H1 (cell line): ENCODE results near the gene HMGA1. TPM values are rescaled to one million over a fixed set of nuclear protein-coding genes. Genes with fewer than 3 reads are reported as not detected.

Experiments
- CTCF ChIA-PET: fragments of 300-600 bp; sonication (Branson Sonifier 250); formaldehyde crosslinking; loops from one replicate; lab custom pipeline; 2021; ENCODE audit not compliant: partially characterized antibody; lab: Charles Lee
- POLR2A ChIA-PET: fragments of 300-600 bp; sonication (Branson Sonifier 250); formaldehyde crosslinking; loops from one replicate; lab custom pipeline; 2021; ENCODE audit warnings: inconsistent platforms; ENCODE audit not compliant: partially characterized antibody; lab: Charles Lee
- DNase-seq, 2 experiments: peaks; one replicate each; pipeline versions ENCODE4 v3.0.0 to v3.0.0-alpha.2; 2010 to 2022; ENCODE audit warnings: low spot score in 2 of 2, low read depth in 1 of 2, mixed read lengths in 1 of 2
- FAIRE-seq: peaks from 2 replicates; lab custom pipeline; 2011; peaks lifted over from hg19 to GRCh38; lab: Jason Lieb, UNC
- H2AFZ ChIP-seq: 2 replicates; pipeline ENCODE4 v1.8.1; 2012; ENCODE audit warnings: low read length, inconsistent platforms
- H2AK5ac ChIP-seq: 2 replicates; pipeline ENCODE4 v1.6.1; 2013; ENCODE audit warnings: low read depth, low read length
- H2BK120ac ChIP-seq: replicated peaks from 2 replicates; pipeline ENCODE3; 2013; ENCODE audit warnings: low read depth, low read length, inconsistent platforms
- H2BK12ac ChIP-seq: 2 replicates; pipeline ENCODE4 v1.6.1; 2013; ENCODE audit warnings: low read depth, low read length
- H2BK15ac ChIP-seq: 2 replicates; pipeline ENCODE4 v1.6.1; 2013; ENCODE audit warnings: low read length
- H2BK20ac ChIP-seq: 2 replicates; pipeline ENCODE4 v1.6.1; 2013; ENCODE audit warnings: low read length
- H2BK5ac ChIP-seq: 2 replicates; pipeline ENCODE4 v1.6.1; 2013; ENCODE audit warnings: low read depth, low read length
- H3K14ac ChIP-seq: 2 replicates; pipeline ENCODE4 v1.6.1; 2013; ENCODE audit warnings: inconsistent platforms; ENCODE audit not compliant: insufficient read length
- H3K18ac ChIP-seq: 2 replicates; pipeline ENCODE4 v1.6.1; 2013; ENCODE audit warnings: low read length; ENCODE audit errors: extremely low read depth
- H3K23ac ChIP-seq: 2 replicates; pipeline ENCODE4 v1.6.1; 2013; ENCODE audit warnings: inconsistent platforms; ENCODE audit not compliant: insufficient read length
- H3K23me2 ChIP-seq: 2 replicates; pipeline ENCODE4 v1.6.1; 2013; ENCODE audit warnings: low read depth, low read length
- H3K27ac ChIP-seq: 2 replicates; pipeline ENCODE4 v1.6.1; 2011; ENCODE audit warnings: low read depth, low read length, inconsistent platforms
- H3K27me3 ChIP-seq, 4 experiments: replicated peaks in 1 of 4; 1 replicate in 1 of 4; 2 replicates in 3 of 4; pipeline versions ENCODE4 v1.6.1 to v1.8.1; 2011 to 2013; ENCODE audit warnings: low read length in 3 of 4, mild to moderate bottlenecking in 3 of 4, inconsistent platforms in 2 of 4, mixed read lengths in 2 of 4, moderate library complexity in 1 of 4; ENCODE audit not compliant: control insufficient read depth in 3 of 4, insufficient read depth in 3 of 4; ENCODE audit errors: extremely low read depth in 1 of 4
- H3K36me3 ChIP-seq, 4 experiments: 2 replicates each; pipeline versions ENCODE4 v1.6.1 to v1.8.1; 2011 to 2013; ENCODE audit warnings: mild to moderate bottlenecking in 4 of 4, low read length in 3 of 4, moderate library complexity in 2 of 4, control low read depth in 1 of 4, inconsistent platforms in 1 of 4; ENCODE audit not compliant: insufficient read depth in 4 of 4, control insufficient read depth in 2 of 4
- H3K4ac ChIP-seq: replicated peaks from 2 replicates; pipeline ENCODE3; 2013; ENCODE audit warnings: low read length, low read depth, mixed read lengths, inconsistent platforms; ENCODE audit not compliant: insufficient read length
- H3K4me1 ChIP-seq, 4 experiments: replicated peaks in 1 of 4; 1 replicate in 1 of 4; 2 replicates in 3 of 4; pipeline versions ENCODE4 v1.6.1 to v1.8.1; 2011 to 2013; ENCODE audit warnings: low read length in 3 of 4, inconsistent platforms in 2 of 4, mixed read lengths in 1 of 4; ENCODE audit not compliant: insufficient read depth in 4 of 4, control insufficient read depth in 3 of 4
- H3K4me2 ChIP-seq, 2 experiments: 2 replicates each; pipeline versions ENCODE4 v1.6.1 to v1.8.1; 2011 to 2013; ENCODE audit warnings: low read depth in 2 of 2, low read length in 2 of 2, control low read depth in 1 of 2, inconsistent platforms in 1 of 2, mild to moderate bottlenecking in 1 of 2; ENCODE audit not compliant: insufficient read depth in 1 of 2
- H3K4me3 ChIP-seq, 4 experiments: fragments of 200-600, 300-600 bp in 1 of 4; sonication (generic), shearing (Covaris generic), sonication (Bioruptor Twin) in 1 of 4; 2 replicates each; pipeline versions ENCODE4 v1.5.1 to v1.8.1; 2011 to 2016; ENCODE audit warnings: low read length in 4 of 4, low read depth in 3 of 4, control low read depth in 2 of 4, inconsistent platforms in 2 of 4, mild to moderate bottlenecking in 2 of 4, mixed read lengths in 1 of 4, moderate library complexity in 1 of 4; ENCODE audit not compliant: insufficient read depth in 2 of 4; ENCODE audit errors: extremely low read depth in 1 of 4
- H3K56ac ChIP-seq: replicated peaks from 2 replicates; pipeline ENCODE3; 2013; ENCODE audit warnings: low read depth, mild to moderate bottlenecking, mixed read lengths, low read length, inconsistent platforms; ENCODE audit not compliant: insufficient read length
- H3K79me1 ChIP-seq: 2 replicates; pipeline ENCODE4 v1.6.1; 2013; ENCODE audit warnings: low read depth, low read length, control low read depth
- H3K79me2 ChIP-seq, 2 experiments: 2 replicates each; pipeline versions ENCODE4 v1.6.1 to v1.8.1; 2012 to 2013; ENCODE audit warnings: low read length in 2 of 2, mild to moderate bottlenecking in 2 of 2, inconsistent platforms in 1 of 2; ENCODE audit not compliant: insufficient read depth in 2 of 2, control insufficient read depth in 1 of 2
- H3K9ac ChIP-seq, 4 experiments: replicated peaks in 1 of 4; 1 replicate in 1 of 4; 2 replicates in 3 of 4; pipeline versions ENCODE4 v1.6.1 to v1.8.1; 2011 to 2013; ENCODE audit warnings: low read depth in 3 of 4, low read length in 3 of 4, control low read depth in 2 of 4, mild to moderate bottlenecking in 2 of 4, moderate library complexity in 2 of 4, inconsistent platforms in 1 of 4; ENCODE audit errors: extremely low read depth in 1 of 4
- H3K9me3 ChIP-seq, 2 experiments: 2 replicates each; pipeline versions ENCODE4 v1.6.1 to v1.8.1; 2012 to 2013; ENCODE audit warnings: mild to moderate bottlenecking in 2 of 2, moderate library complexity in 2 of 2, control low read depth in 1 of 2, inconsistent platforms in 1 of 2, low read depth in 1 of 2, low read length in 1 of 2, mixed read lengths in 1 of 2; ENCODE audit not compliant: insufficient read depth in 2 of 2
- H4K20me1 ChIP-seq, 2 experiments: replicated peaks in 1 of 2; 2 replicates each; pipeline versions ENCODE3 to v1.8.1; 2011 to 2013; ENCODE audit warnings: inconsistent platforms in 2 of 2, low read length in 2 of 2, mild to moderate bottlenecking in 1 of 2; ENCODE audit not compliant: insufficient read depth in 2 of 2, control insufficient read depth in 1 of 2
- H4K5ac ChIP-seq: 2 replicates; pipeline ENCODE4 v1.6.1; 2013; ENCODE audit warnings: low read length, low read depth, mixed read lengths, inconsistent platforms; ENCODE audit not compliant: insufficient read length
- H4K8ac ChIP-seq: 2 replicates; pipeline ENCODE4 v1.8.0; 2013; ENCODE audit warnings: mild to moderate bottlenecking, moderate library complexity, low read length, inconsistent platforms; ENCODE audit not compliant: insufficient read depth; ENCODE audit errors: extremely low read depth
- H4K91ac ChIP-seq: replicated peaks from 2 replicates; pipeline ENCODE3; 2013; ENCODE audit warnings: low read length, mixed read lengths, inconsistent platforms; ENCODE audit not compliant: insufficient read length
- CREB1 ChIP-seq: IDR thresholded peaks from 2 replicates; pipeline ENCODE4 v1.6.1; 2012; ENCODE audit warnings: inconsistent platforms
- EP300 ChIP-seq, 2 experiments: IDR thresholded peaks; 1 replicate in 1 of 2; 2 replicates in 1 of 2; pipeline ENCODE4 v1.6.1; 2011 to 2012; ENCODE audit warnings: low read depth in 2 of 2, low read length in 2 of 2, mild to moderate bottlenecking in 2 of 2, borderline replicate concordance in 1 of 2, inconsistent platforms in 1 of 2, moderate library complexity in 1 of 2
- KDM5A ChIP-seq: fragments of 200-600 bp; IDR thresholded peaks from 2 replicates; pipeline ENCODE4 v1.7.1; 2012; ENCODE audit warnings: mild to moderate bottlenecking, low read length, inconsistent platforms, mixed read lengths
- POLR2A ChIP-seq, 2 experiments: IDR thresholded peaks; 1 replicate in 1 of 2; 2 replicates in 1 of 2; pipeline ENCODE4 v1.6.1; 2011; ENCODE audit warnings: low read depth in 2 of 2, low read length in 2 of 2, mild to moderate bottlenecking in 2 of 2; ENCODE audit errors: control extremely low read depth in 1 of 2
- RXRA ChIP-seq: IDR thresholded peaks from 2 replicates; pipeline ENCODE4 v1.6.1; 2011; ENCODE audit warnings: low read depth, mild to moderate bottlenecking, low read length, moderate library complexity; ENCODE audit not compliant: insufficient read depth
- TBP ChIP-seq: IDR thresholded peaks from 2 replicates; pipeline ENCODE4 v1.6.1; 2011; ENCODE audit warnings: low read depth, low read length, improper control_type of control experiment
- YY1 ChIP-seq: IDR thresholded peaks from 2 replicates; pipeline ENCODE4 v1.6.1; 2011; ENCODE audit warnings: low read depth, mild to moderate bottlenecking, low read length
- ZNF274 ChIP-seq: IDR thresholded peaks from 2 replicates; pipeline ENCODE4 v1.7.0; 2012; ENCODE audit warnings: low read length, borderline replicate concordance; ENCODE audit errors: extremely low read depth
- WGBS, 2 experiments: shearing (Covaris generic) in 1 of 2; methylation state at CpG; one replicate each; pipeline versions ENCODE4 v1.1.6 to v1.1.7; 2013 to 2015; ENCODE audit warnings: low lambda C conversion rate in 2 of 2, mixed read lengths in 2 of 2, inconsistent platforms in 1 of 2, low coverage in 1 of 2, missing lambda C conversion rate in 1 of 2; ENCODE audit not compliant: insufficient replicate concordance in 2 of 2, insufficient coverage in 1 of 2, insufficient read length in 1 of 2; ENCODE audit errors: extremely low coverage in 1 of 2, missing lambda C conversion rate in 1 of 2; 5-methylcytosine and 5-hydroxymethylcytosine counted together
- polyA plus RNA-seq, 7 experiments: library from polyadenylated mRNA; depleted of rRNA in 3 of 7; stranded (reverse) in 5 of 7; unstranded in 2 of 7; fragments of >200 nt in 5 of 7; fragments of 200-250 nt in 2 of 7; gene quantifications; 1 replicate in 5 of 7; 2 replicates in 1 of 7; 4 replicates in 1 of 7; pipeline versions ENCODE4 v1.2.1 to v1.2.3, GENCODE V29; 2011 to 2013; ENCODE audit warnings: missing spikeins in 2 of 7, mixed read lengths in 2 of 7
- total RNA-seq: library from RNA; stranded (reverse); fragmentation: NEBNext Ultra II Directional; extraction: Animal tissue kit (Norgen Biotek cat#: 25700); gene quantifications from 2 replicates; pipeline ENCODE4 v1.2.1, GENCODE V29; 2021
- TF ChIP-seq, protein P1 (sequence below): IDR thresholded peaks from 2 replicates; pipeline ENCODE4 v1.6.1; 2011; ENCODE audit warnings: low read depth, mild to moderate bottlenecking, low read length; ENCODE audit not compliant: insufficient read depth
- TF ChIP-seq, protein P2 (sequence below): IDR thresholded peaks from 2 replicates; pipeline ENCODE4 v1.6.1; 2012; ENCODE audit warnings: inconsistent platforms
- TF ChIP-seq, protein P3 (sequence below), 3 experiments: IDR thresholded peaks; 1 replicate in 2 of 3; 2 replicates in 1 of 3; pipeline versions ENCODE4 v1.5.1 to v1.6.1; 2011; ENCODE audit warnings: low read length in 3 of 3, mild to moderate bottlenecking in 3 of 3, inconsistent platforms in 2 of 3, low read depth in 1 of 3, moderate library complexity in 1 of 3; ENCODE audit not compliant: insufficient read depth in 1 of 3; ENCODE audit errors: control extremely low read depth in 1 of 3

Gene HMGA1
- total and polyA plus RNA-seq, 2 of the 8 experiments (the other 6 are each of a cell fraction or from before 2014, with no cell fraction given): 1,557 to 2,636 TPM

DNA sequence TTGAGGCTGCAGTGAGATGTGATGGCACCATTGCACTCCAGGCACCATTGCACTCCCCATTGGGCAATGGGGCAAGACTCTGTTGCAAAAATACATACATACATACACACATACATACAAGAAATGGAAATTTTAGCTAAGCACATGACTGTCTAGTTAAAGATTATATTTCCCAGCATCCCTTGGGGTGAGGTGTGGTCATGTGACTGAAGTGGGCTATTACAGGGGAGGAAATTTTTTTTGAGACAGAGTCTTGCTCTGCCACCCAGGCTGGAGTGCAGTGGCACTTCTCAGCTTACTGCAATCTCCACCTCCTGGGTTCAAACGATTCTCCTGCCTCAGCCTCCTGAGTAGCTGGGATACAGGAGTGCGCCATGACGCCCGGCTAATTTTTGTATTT lies 32.0 kb upstream of the HMGA1 start:
- Histone ChIP-seq H3K27ac (no peak overlapping the region), H2BK15ac (no peak overlapping the region), H2BK120ac (no peak overlapping the region), H2AFZ (no peak overlapping the region), H3K56ac (no peak overlapping the region), H3K4me2 (no peak overlapping the region), H3K4ac (no peak overlapping the region), H2BK5ac (no peak overlapping the region), H3K18ac (no peak overlapping the region), H3K79me1 (no peaks in the 10 kb centered on the region), H2BK12ac (no peak overlapping the region), H3K36me3 (no peaks in the 10 kb centered on the region), H3K4me1 (peaks cover 2 to 9% (median 5%) of the 10 kb centered on the region in 4 experiments; a peak in 5 of 7 replicates), H3K23ac (no peak overlapping the region), H4K20me1 (no peaks in the 10 kb centered on the region), H3K9ac (no peak overlapping the region), H3K4me3 (no peak overlapping the region), H3K14ac (no peak overlapping the region), H2AK5ac (no peak overlapping the region), H3K9me3 (no peaks in the 10 kb centered on the region), H4K8ac (no peak overlapping the region), H2BK20ac (no peak overlapping the region), H3K27me3 (no peaks in the 10 kb centered on the region), H4K5ac (no peak overlapping the region), H3K79me2 (no peaks in the 10 kb centered on the region), H4K91ac (no peak overlapping the region), H3K23me2 (peaks cover 3% of the 10 kb centered on the region; the same call in 1 of the 2 replicates)
- CTCF ChIA-PET: interaction anchor here (0.6 to 3.7 kb wide), 9 partner anchors 9 to 870 kb away, joined by 3 to 30 read pairs (median 4); no protein-coding TSS in a partner anchor
- no peak for FAIRE-seq
- POLR2A ChIA-PET: interaction anchor here (3.2 to 4.7 kb wide), 3 partner anchors 25 to 36 kb away, joined by 18 to 30 read pairs (median 28); partner anchors contain the start of gene HMGA1
- WGBS, 2 experiments: 94% methylated on average over 4 of the region's 4 CpGs; no CpG with 5 or more reads in 1 of the 2 experiments
- no peak for DNase-seq
- TF ChIP-seq, protein P1, sequence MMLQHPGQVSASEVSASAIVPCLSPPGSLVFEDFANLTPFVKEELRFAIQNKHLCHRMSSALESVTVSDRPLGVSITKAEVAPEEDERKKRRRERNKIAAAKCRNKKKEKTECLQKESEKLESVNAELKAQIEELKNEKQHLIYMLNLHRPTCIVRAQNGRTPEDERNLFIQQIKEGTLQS: no peak
- TF ChIP-seq ZNF274: no peak
- no peak for TF ChIP-seq TBP
- TF ChIP-seq YY1: no peak
- no peak for TF ChIP-seq CREB1
- TF ChIP-seq EP300 (IDR thresholded peaks at IDR 0.05; ENCODE audit: borderline replicate concordance in 1 of 2, low read depth in 2 of 2, low read length in 2 of 2): no peak
- no peak for TF ChIP-seq RXRA
- no peak for TF ChIP-seq POLR2A (IDR thresholded peaks at IDR 0.05; ENCODE audit: control extremely low read depth in 1 of 2, low read depth in 2 of 2, low read length in 2 of 2)
- TF ChIP-seq, protein P2, sequence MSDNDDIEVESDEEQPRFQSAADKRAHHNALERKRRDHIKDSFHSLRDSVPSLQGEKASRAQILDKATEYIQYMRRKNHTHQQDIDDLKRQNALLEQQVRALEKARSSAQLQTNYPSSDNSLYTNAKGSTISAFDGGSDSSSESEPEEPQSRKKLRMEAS: no peak
- no peak for TF ChIP-seq KDM5A
- TF ChIP-seq, protein P3, sequence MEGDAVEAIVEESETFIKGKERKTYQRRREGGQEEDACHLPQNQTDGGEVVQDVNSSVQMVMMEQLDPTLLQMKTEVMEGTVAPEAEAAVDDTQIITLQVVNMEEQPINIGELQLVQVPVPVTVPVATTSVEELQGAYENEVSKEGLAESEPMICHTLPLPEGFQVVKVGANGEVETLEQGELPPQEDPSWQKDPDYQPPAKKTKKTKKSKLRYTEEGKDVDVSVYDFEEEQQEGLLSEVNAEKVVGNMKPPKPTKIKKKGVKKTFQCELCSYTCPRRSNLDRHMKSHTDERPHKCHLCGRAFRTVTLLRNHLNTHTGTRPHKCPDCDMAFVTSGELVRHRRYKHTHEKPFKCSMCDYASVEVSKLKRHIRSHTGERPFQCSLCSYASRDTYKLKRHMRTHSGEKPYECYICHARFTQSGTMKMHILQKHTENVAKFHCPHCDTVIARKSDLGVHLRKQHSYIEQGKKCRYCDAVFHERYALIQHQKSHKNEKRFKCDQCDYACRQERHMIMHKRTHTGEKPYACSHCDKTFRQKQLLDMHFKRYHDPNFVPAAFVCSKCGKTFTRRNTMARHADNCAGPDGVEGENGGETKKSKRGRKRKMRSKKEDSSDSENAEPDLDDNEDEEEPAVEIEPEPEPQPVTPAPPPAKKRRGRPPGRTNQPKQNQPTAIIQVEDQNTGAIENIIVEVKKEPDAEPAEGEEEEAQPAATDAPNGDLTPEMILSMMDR (IDR thresholded peaks at IDR 0.05; ENCODE audit: control extremely low read depth in 1 of 3, insufficient read depth in 1 of 3, low read depth in 1 of 3, low read length in 3 of 3): no peak
